GM18861 (cell line): ENCODE data around the gene SLC2A9.

ENCODE experiments used
- ATAC-seq: cut with Tn5 transposase; IDR thresholded peaks from one replicate; pipeline ENCODE4 v1.9.1; 2021; ENCODE audit not compliant: unreplicated experiment

SLC2A9 gene

DNA sequence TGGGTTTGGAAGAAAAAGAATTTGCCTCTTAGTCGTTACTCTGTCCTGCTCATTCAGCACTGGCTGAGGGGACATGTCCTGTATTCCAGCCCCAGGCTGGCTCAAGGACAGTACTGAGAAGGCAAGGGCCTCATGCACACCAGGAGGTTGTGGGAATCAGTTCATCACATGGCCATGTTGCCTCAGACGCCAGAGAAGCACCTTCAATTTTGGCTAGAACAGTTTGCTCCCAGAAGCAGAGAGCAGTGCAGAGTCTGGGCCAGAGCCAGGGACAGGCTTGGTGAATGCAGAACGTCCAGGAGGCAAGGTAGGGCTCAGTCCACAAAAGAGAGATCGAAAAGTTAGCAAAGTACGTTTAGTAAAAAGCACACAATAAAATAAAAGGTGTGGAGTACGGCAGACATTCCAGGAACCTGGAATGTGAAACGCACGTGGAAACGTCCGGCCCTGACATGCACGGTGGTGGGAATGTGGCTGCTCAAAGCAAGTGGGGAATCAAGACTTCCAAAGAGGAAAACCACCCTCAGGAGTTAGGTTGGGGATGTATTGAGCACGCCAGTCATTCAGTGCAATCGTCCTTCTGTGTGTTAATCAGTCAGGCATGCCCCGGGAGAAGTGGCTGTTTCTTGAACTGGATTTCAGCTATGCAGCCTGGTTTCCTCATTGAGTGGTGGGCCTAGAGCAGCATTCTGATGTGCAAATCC, 1.2 kb upstream of the SLC2A9 start:
- no peak for ATAC-seq

- no peak for ATAC-seq
Measured at GRCh38 chr4:10021653-10022023, 341 bp upstream of the SLC2A9 start.

- ATAC-seq = no peak
Measured at GRCh38 chr4:10020106-10020505, 1.2 kb downstream of the SLC2A9 start.

GRCh38 chr4:10019521-10020051, 1.7 kb downstream of the SLC2A9 start:
- no peak for ATAC-seq

DNA sequence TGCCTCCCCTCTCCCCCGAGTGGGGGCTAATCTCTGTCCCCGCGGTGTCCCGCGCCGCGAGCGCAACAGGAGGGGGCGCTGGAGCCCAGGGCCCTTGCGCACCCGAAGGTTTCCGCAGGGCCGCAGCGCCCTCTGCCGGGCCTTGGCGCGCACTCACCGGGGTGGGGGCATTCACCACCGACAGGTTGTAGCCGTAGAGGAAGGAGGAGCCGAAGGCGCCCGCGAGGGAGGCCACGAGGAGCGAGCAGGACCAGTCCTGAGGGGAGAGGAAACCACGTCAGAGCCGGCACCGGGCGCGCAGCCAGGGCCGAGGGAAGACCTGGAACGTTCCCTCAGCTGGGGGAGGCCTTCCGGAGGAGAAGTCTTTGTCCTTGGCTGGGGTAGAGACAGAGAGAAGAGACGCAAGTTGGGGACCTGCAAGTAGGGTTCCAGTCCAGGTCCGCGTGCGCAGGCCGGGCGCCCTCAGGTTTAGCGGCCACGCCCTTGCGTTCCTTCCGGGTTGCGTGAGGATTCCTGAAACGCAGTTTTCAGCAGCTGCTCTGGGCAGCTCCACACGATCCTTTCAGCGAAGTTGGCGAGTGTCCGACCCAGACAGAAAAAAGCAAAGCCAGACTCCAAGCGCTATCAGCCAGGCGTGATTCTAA, 2.4 kb downstream of the SLC2A9 start:
- ATAC-seq = peak; percentile 93

DNA sequence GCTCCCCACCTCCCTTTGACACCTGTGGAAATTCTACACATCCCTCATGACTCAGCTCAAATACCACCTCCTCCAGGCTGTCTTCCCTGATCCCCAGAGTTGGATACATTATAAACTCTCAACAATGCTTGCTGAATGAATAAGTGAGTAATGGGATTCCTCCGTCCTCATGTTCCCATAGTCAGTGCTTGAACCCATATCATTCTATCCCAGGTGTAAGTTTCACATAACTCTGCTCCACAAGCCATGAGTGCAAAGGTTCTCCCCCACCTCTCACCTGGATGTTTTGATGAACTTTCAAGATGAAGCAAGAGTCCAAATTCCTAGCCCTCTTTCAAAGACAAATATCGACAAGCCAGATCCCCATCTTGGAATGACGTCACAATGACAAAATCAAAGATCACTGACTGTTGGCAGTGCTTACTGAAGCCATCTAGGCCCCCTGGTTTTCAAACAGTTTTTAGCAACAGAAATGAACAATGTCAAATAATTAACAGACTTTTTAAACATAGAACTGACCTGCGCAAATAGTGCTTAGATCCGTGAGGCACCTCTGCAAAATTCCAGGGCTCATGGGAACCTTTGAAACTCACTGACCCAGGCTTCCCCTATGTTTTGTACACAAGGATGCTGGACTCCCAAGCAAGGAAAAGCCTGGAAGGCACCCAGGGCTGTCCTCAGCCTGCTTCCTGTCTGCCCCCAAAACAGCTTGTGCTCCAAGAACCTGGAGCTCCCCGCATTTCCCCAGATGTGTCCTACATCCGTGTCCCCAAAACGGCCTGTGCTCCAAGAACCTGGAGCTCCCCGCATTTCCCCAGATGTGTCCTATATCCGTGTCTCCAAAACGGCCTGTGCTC, 4.0 kb downstream of the SLC2A9 start:
- ATAC-seq = no peak

GRCh38 chr4:10016169-10016568, 5.1 kb downstream of the SLC2A9 start:
- ATAC-seq = no peak

- ATAC-seq = no peak
Measured at GRCh38 chr4:10015140-10015753, 6.0 kb downstream of the SLC2A9 start.

DNA sequence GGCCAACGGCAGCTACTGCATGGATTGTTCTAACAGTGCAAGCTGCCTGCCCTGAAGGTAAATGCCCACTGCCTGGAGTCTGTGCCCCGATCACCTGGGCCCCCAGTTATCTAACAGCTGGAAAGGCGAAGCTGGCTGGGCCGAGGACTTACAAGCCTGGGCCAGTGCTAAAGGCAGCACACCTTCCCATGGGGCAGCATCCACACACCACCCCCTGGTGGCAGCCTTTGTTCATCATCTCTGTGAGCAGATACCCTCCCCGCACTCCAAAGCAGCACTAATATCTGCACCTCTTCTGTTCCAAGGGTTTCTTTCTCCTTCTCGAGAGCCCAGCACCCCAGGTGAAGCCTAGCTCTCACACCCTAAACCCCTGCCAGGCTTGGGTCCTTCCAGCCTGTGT, 7.6 kb downstream of the SLC2A9 start:
- peak; percentile 46 for ATAC-seq

GRCh38 chr4:10011885-10012284, 9.4 kb downstream of the SLC2A9 start:
- ATAC-seq = no peak

DNA sequence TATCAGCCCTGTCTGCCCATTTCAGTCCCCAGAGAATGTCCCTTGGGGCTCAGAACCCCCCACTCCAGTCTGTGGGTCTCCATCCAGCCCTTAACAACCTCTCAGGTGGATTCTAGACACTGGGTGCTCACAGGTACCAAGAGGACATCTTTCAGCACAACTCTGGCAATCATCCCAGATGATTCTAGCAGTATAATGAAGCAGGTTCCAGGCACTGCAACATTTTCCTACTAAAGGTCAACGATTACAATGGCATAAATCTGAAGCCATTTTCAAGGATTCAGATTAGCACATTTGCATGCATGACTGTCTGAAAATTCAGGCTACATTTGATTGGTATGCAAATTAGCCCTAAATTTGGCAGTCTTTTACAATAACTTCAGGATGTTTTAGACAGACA, 10.0 kb downstream of the SLC2A9 start:
- no peak for ATAC-seq

DNA sequence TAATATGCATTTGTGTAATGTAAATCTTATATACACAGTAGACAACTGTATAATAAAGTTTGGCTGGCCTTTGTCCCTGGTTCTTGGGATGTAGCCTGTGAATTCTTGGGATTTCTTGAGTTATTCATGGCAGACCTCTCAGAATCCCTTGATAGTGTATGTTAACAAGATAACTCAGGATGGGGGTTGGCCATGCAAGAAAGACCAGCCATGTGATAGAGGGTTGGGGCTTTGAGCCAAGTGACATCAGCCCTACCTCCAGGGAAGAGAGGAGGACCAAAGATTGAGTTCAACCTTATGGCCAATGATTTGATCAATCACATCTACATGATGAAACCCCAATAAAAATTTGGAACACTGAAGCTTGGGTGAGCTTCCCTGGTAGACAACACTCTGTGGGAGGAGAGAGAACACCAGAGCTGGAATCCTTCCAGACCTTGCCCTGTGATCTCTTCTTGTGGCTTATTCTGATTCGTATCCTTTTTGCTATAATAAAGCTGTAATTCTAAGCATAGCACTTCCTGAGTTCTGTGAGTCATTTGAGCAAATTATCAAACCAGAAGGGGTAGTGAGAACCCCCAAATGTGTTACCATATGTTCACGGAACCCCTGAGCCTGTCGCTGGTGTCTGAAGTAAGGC, 11.3 kb downstream of the SLC2A9 start:
- ATAC-seq = no peak

- no peak for ATAC-seq
Measured at GRCh38 chr4:10008609-10009005, 12.7 kb downstream of the SLC2A9 start.

- ATAC-seq = no peak
Measured at GRCh38 chr4:10007793-10008608, 13.3 kb downstream of the SLC2A9 start.

GRCh38 chr4:10007436-10007740, 13.9 kb downstream of the SLC2A9 start:
- peak; percentile 35 for ATAC-seq

DNA sequence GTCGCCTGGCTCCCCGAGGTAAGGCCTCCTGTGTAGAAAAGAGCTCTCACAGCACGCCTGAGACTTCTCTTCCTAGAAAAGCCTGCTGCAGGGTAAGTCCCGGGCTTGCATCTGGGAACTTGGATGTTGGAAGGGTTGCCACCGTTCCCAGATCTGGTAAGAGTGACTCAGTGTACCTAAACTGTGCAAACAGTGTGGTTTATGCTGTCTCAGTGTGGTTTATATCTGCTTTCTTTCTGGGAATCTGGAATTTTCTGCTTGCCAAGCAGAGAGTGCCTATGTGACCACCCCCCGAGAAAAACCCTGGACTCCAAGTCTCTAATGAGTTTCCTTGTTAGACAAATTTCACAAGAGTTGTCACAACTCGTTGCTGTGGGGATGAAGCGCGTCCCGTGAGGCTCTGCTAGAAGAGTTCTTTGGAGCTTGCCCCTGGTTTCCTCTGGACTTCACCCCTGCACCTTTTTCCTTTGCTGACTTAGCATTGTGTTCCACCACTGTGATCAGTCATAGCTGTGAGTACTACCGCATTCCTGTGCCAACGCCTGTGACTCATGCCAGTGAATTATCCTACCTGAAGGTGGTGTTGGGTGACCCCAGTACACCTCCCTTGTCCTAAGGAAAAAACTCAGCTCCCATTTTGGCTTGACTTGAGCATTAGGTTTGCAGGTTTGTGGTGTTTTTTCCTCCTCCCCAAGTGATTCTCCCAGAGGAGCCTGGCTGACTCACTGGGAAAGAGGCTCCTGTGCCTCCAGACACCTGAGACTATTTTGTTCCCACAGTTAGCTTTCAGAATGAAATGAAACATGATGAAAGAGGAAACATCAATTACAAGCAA, 14.5 kb downstream of the SLC2A9 start:
- no peak for ATAC-seq

GRCh38 chr4:10006231-10006600, 15.1 kb downstream of the SLC2A9 start:
- ATAC-seq = peak; percentile 38

DNA sequence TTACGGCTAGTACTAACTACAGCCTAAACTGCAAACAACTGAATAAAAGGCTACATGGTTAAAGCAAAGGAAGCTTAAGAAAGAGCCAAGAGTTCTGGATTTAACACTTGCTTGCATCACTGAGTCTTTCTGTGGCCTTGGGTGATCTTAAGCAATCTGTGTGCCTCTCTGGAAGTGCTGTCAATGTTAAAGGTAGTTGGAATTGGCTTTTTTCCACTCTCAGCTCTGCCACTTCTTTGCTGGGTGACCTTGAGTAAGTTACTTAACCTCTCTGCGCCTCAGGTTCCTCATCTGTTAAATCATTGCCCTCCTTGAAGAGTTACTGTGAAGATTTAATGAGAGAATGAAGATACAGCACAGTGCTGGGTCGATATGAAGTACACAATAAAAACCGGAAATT, 15.7 kb downstream of the SLC2A9 start:
- no peak for ATAC-seq

DNA sequence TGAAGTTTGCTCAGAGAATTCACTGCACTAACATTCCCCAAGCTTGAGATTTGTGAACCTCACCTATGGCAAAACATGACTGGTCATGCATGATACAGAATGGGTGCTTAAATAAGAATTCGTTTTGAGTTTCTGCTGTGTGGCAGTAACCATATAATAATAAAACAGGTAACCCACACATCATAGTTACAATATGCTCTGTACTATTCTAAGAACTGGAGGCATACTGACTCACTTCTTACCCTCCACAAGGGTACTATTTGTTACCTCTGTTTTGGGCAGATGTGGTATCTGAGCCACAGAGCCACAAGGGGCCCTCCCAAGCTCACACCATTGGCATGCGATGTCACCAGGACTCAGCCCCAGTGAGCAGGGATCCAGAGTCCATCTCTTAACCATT, 17.6 kb downstream of the SLC2A9 start:
- ATAC-seq = no peak
